HepG2 (cell line): ENCODE data around the gene PDGFRB. TPM values are rescaled to one million over a fixed set of nuclear protein-coding genes. Genes with fewer than 3 reads are reported as not detected.
A peak's percentile ranks its signal among the peaks of the same experiment; 100 is the strongest.

Source experiments
- AKAP8 ChIP-seq: sonication (generic); formaldehyde crosslinking; IDR thresholded peaks from 2 replicates; pipeline ENCODE4 v1.5.1; 2020; ENCODE audit warnings: mild to moderate bottlenecking, missing genetic modification reagents
- CHD2 ChIP-seq: IDR thresholded peaks from 2 replicates; pipeline ENCODE4 v1.6.1; 2011; ENCODE audit warnings: low read depth, low read length, improper control_type of control experiment
- DZIP1 ChIP-seq: sonication (generic); formaldehyde crosslinking; IDR thresholded peaks from 2 replicates; pipeline ENCODE4 v1.5.0; 2020; ENCODE audit warnings: mild to moderate bottlenecking, missing genetic modification reagents
- FOXA1 ChIP-seq, 2 experiments: fragments of 450-650 bp in 1 of 2; sonication (generic) in 1 of 2; formaldehyde crosslinking in 1 of 2; IDR thresholded peaks; 2 replicates each; pipeline versions ENCODE4 v1.4.0 to v1.6.1; 2016 to 2020; ENCODE audit warnings: missing genetic modification reagents in 1 of 2
- GFI1 ChIP-seq: sonication (generic); formaldehyde crosslinking; IDR thresholded peaks from 2 replicates; pipeline ENCODE4 v1.5.0; 2020; ENCODE audit warnings: missing genetic modification reagents, mild to moderate bottlenecking, borderline replicate concordance
- KIAA2018 ChIP-seq: sonication (generic); formaldehyde crosslinking; IDR thresholded peaks from 2 replicates; pipeline ENCODE4 v1.5.0; 2020; ENCODE audit warnings: mild to moderate bottlenecking, missing genetic modification reagents, borderline replicate concordance
- MYNN ChIP-seq: sonication (generic); formaldehyde crosslinking; IDR thresholded peaks from 2 replicates; pipeline ENCODE4 v1.4.0; 2020; ENCODE audit warnings: mild to moderate bottlenecking, low read depth, missing genetic modification reagents
- RCOR2 ChIP-seq: IDR thresholded peaks from 2 replicates; pipeline ENCODE4 v1.6.1; 2016; ENCODE audit warnings: missing biosample characterization, missing genetic modification reagents
- RXRA ChIP-seq: sonication (generic); formaldehyde crosslinking; IDR thresholded peaks from 2 replicates; pipeline ENCODE4 v1.5.1; 2020; ENCODE audit warnings: missing genetic modification reagents
- TARDBP ChIP-seq: sonication (generic); formaldehyde crosslinking; IDR thresholded peaks from 2 replicates; pipeline ENCODE4 v1.8.0; 2022; ENCODE audit warnings: mild to moderate bottlenecking, missing genetic modification reagents
- ZBTB34 ChIP-seq: sonication (generic); formaldehyde crosslinking; IDR thresholded peaks from 2 replicates; pipeline ENCODE4 v1.8.0; 2022; ENCODE audit warnings: mild to moderate bottlenecking, missing genetic modification reagents
- ZBTB49 ChIP-seq: sonication (generic); formaldehyde crosslinking; IDR thresholded peaks from 2 replicates; pipeline ENCODE4 v1.4.0; 2020; ENCODE audit warnings: missing genetic modification reagents, borderline replicate concordance
- ZNF501 ChIP-seq: sonication (generic); formaldehyde crosslinking; IDR thresholded peaks from 2 replicates; pipeline ENCODE4 v1.5.1; 2020; ENCODE audit warnings: mild to moderate bottlenecking, moderate library complexity, missing genetic modification reagents
- polyA plus RNA-seq, 8 experiments: library from polyadenylated mRNA; depleted of rRNA in 3 of 8; stranded (reverse) in 7 of 8; unstranded in 1 of 8; fragments of >200 nt; fragmentation: Illumina TruSeq in 4 of 8; extraction: Trizol in 4 of 8; gene quantifications; 2 replicates each; pipeline versions ENCODE4 v1.2.1 to v1.2.3, GENCODE V29; 2011 to 2016; ENCODE audit warnings: low read depth in 4 of 8, missing spikeins in 1 of 8, mixed read lengths in 1 of 8; ENCODE audit not compliant: insufficient read depth in 1 of 8
- total RNA-seq, 5 experiments: library from RNA; depleted of rRNA; stranded (reverse); fragments of >200 nt; fragmentation: Illumina TruSeq; extraction: Trizol; gene quantifications; 2 replicates each; pipeline ENCODE4 v1.2.3, GENCODE V29; 2016; ENCODE audit warnings: low read depth in 1 of 5

Gene PDGFRB
- total and polyA plus RNA-seq, 2 of the 13 experiments (the other 11 are each of a cell fraction or from before 2014, with no cell fraction given): 4.0 to 21.0 TPM

- TF ChIP-seq ZBTB49 (CRISPR knock-in tag) (no peak), AKAP8 (CRISPR knock-in tag) (no peak), DZIP1 (no peak), FOXA1 (IDR thresholded peaks at IDR 0.05) (no peak), FOXA1 (CRISPR knock-in tag; IDR thresholded peaks at IDR 0.05) (peak; percentile 48; the same call in 1 of the 2 replicates), TARDBP (CRISPR knock-in tag) (peak; percentile 29; the same call in 1 of the 2 replicates), GFI1 (CRISPR knock-in tag) (peak; percentile 43; the same call in 1 of the 2 replicates), RCOR2 (CRISPR knock-in tag) (peak; percentile 91), ZNF501 (CRISPR knock-in tag) (peak; percentile 46; the same call in 1 of the 2 replicates), ZBTB34 (CRISPR knock-in tag) (0 out of 2 replicates have a peak, but pooled peaks have one; percentile 55), KIAA2018 (CRISPR knock-in tag) (no peak), CHD2 (no peak), RXRA (CRISPR knock-in tag) (peak; percentile 71; the same call in 1 of the 2 replicates), MYNN (CRISPR knock-in tag) (no peak)
Measured at GRCh38 chr5:150138551-150139265, 16.9 kb downstream of the PDGFRB start (continued).
